HL-60 (cell line): ENCODE results near the gene AMBP.

Experiments used
- DNase-seq, 2 experiments: peaks; one replicate each; pipeline ENCODE4 v3.0.0-alpha.2; 2010 to 2020; ENCODE audit warnings: low read depth in 1 of 2, low spot score in 1 of 2
- H3K27ac ChIP-seq: fragments of 250-450 bp; sonication (Bioruptor Pico); replicated peaks from 2 replicates; pipeline ENCODE4 v1.5.1; 2020; ENCODE audit warnings: mild to moderate bottlenecking, moderate library complexity
- H3K27me3 ChIP-seq: fragments of 250-450 bp; sonication (Bioruptor Pico); 2 replicates; pipeline ENCODE4 v1.5.1; 2021; ENCODE audit warnings: mild to moderate bottlenecking, moderate library complexity; ENCODE audit not compliant: insufficient read depth, poor library complexity, severe bottlenecking
- H3K4me3 ChIP-seq: replicated peaks from 2 replicates; pipeline ENCODE4 v1.5.1; 2011; ENCODE audit warnings: mild to moderate bottlenecking, control low read depth, low read length; ENCODE audit not compliant: insufficient read depth
- GABPA ChIP-seq: IDR thresholded peaks from 2 replicates; pipeline ENCODE4 v1.6.1; 2012; ENCODE audit warnings: low read depth
- POLR2AphosphoS5 ChIP-seq: IDR thresholded peaks from 2 replicates; pipeline ENCODE4 v1.6.1; 2012; ENCODE audit warnings: low read depth
- SPI1 ChIP-seq: IDR thresholded peaks from 2 replicates; pipeline ENCODE4 v1.6.1; 2012; ENCODE audit warnings: low read depth, mild to moderate bottlenecking, borderline replicate concordance
- TF ChIP-seq, protein P1 (sequence below): IDR thresholded peaks from 2 replicates; pipeline ENCODE4 v1.6.1; 2012; ENCODE audit warnings: low read depth; ENCODE audit not compliant: insufficient replicate concordance
- TF ChIP-seq, protein P2 (sequence below): IDR thresholded peaks from one replicate; pipeline ENCODE4 v1.5.1; 2011; ENCODE audit warnings: low read length, control low read depth, inconsistent platforms; ENCODE audit not compliant: insufficient read depth

The AMBP gene

DNA sequence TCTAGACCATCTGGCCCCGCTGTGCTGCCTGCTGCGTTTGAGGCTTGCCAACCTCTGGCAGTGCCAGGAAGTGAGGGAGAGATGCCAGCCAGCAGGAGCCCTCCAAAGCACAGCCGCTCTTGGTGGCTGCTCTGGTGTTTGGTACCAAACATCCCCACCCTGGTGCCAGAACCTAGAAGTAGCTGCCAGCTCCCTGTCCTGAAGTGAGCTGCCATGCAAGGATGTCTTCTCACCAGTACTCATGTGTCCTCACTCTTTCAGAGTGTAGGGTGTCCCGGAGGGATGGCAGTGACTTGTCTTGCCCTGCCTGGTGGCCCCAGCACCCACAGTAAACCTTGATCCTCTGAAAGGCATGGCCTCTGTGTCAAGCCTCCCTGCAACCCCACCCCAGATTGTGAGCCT lies 43.4 kb downstream of the AMBP start:
- TF ChIP-seq, protein P1, sequence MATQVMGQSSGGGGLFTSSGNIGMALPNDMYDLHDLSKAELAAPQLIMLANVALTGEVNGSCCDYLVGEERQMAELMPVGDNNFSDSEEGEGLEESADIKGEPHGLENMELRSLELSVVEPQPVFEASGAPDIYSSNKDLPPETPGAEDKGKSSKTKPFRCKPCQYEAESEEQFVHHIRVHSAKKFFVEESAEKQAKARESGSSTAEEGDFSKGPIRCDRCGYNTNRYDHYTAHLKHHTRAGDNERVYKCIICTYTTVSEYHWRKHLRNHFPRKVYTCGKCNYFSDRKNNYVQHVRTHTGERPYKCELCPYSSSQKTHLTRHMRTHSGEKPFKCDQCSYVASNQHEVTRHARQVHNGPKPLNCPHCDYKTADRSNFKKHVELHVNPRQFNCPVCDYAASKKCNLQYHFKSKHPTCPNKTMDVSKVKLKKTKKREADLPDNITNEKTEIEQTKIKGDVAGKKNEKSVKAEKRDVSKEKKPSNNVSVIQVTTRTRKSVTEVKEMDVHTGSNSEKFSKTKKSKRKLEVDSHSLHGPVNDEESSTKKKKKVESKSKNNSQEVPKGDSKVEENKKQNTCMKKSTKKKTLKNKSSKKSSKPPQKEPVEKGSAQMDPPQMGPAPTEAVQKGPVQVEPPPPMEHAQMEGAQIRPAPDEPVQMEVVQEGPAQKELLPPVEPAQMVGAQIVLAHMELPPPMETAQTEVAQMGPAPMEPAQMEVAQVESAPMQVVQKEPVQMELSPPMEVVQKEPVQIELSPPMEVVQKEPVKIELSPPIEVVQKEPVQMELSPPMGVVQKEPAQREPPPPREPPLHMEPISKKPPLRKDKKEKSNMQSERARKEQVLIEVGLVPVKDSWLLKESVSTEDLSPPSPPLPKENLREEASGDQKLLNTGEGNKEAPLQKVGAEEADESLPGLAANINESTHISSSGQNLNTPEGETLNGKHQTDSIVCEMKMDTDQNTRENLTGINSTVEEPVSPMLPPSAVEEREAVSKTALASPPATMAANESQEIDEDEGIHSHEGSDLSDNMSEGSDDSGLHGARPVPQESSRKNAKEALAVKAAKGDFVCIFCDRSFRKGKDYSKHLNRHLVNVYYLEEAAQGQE: no peak
- TF ChIP-seq GABPA (no peak), POLR2AphosphoS5 (no peak), SPI1 (no peak)
- TF ChIP-seq, protein P2, sequence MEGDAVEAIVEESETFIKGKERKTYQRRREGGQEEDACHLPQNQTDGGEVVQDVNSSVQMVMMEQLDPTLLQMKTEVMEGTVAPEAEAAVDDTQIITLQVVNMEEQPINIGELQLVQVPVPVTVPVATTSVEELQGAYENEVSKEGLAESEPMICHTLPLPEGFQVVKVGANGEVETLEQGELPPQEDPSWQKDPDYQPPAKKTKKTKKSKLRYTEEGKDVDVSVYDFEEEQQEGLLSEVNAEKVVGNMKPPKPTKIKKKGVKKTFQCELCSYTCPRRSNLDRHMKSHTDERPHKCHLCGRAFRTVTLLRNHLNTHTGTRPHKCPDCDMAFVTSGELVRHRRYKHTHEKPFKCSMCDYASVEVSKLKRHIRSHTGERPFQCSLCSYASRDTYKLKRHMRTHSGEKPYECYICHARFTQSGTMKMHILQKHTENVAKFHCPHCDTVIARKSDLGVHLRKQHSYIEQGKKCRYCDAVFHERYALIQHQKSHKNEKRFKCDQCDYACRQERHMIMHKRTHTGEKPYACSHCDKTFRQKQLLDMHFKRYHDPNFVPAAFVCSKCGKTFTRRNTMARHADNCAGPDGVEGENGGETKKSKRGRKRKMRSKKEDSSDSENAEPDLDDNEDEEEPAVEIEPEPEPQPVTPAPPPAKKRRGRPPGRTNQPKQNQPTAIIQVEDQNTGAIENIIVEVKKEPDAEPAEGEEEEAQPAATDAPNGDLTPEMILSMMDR: no peak
- no peak overlapping the region for H3K27ac ChIP-seq
- H3K4me3 ChIP-seq: no peak overlapping the region
- no peak for DNase-seq
- H3K27me3 ChIP-seq: no peaks in the 10 kb centered on the region

DNA sequence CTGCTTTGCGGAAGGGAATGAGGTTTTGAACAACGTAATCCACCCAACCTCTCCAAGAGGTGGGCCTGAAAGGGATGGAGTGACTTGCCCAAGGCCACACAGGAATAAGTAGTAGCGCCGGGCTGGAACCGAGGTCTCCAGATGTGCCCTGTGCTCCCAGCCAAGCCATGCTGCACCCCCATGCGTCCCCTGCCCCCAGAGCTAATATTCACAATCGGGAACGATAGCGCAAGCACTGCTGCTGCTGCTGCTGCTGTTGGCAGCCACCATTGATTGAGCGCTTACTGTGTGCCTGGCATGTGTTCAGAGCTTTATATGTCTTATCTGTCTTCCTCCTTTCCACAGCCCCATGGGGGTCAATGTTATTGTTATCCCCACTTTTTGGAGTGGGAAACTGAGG lies 43.9 kb downstream of the AMBP start:
- no peak for DNase-seq
- no peak overlapping the region for H3K4me3 ChIP-seq
- no peak overlapping the region for H3K27ac ChIP-seq
- H3K27me3 ChIP-seq: no peaks in the 10 kb centered on the region
- TF ChIP-seq SPI1: no peak
- no peak for TF ChIP-seq POLR2AphosphoS5
- TF ChIP-seq, protein P1: no peak
- TF ChIP-seq GABPA: no peak
- TF ChIP-seq, protein P2: no peak

DNA sequence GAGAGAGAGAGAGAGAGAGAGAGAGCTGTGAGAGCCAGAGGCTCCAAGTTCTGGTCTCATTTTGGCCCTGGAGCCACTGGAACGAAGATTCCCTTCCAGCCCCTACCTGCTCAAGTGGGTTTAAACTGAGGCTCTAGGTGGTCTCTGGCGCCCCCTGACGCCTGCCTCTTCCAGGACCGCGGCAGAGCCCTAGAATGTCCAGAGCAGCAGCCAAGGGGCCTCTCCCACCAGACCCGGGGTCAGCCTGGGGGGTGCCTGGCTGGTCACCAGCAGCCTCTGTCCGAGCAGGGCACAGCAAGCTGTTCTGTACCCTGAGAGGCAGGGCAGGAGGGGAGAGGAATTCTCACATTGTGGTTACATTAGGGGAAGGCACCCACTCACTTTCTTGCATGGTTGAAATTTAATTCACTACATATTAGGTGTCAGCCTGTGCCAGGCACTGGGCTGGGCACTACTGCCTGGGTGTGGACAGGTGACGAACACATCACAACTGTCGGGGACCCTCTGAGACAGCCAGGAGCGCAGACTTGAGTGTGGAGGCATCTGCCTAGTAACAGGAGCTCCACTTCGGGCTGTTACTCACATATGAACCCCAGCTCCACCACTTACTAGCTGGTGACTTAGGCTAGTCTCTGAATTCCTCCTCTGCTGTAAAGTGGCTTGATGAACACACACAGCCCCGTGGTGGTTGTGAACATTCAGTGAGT lies 44.5 kb downstream of the AMBP start:
- DNase-seq: peak in 1 of 2 experiments; percentile 18
- TF ChIP-seq, protein P2: peak; percentile 0
- TF ChIP-seq, protein P1: no peak
- H3K4me3 ChIP-seq: no peak overlapping the region
- no peak overlapping the region for H3K27ac ChIP-seq
- H3K27me3 ChIP-seq: no peaks in the 10 kb centered on the region
